HG03045 (cell line): ENCODE results near the gene EFNA5.

Source experiments
- ATAC-seq: cut with Tn5 transposase; IDR thresholded peaks from one replicate; pipeline ENCODE4 v1.9.1; 2021; ENCODE audit warnings: mild to moderate bottlenecking, moderate library complexity; ENCODE audit not compliant: unreplicated experiment

EFNA5 gene

DNA sequence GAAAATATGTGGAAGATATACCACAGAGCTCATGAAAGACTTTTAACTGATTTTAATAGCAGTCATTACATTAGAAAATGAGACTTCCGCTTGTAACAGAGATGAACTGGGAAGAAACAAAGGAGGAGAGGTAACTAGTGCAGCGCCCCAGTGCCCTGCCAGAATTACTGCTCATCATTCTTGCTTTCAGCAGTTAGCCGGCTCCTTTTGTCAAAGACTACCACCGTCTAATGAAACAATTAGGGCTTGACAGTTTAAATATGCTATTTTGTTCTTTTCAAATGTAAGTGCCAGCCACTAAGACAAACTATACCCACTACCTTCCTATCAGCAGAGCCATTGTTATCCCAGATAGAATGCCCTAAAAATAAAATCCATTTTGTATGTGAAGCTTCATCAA is 328.4 kb downstream of the EFNA5 start:
- no peak for ATAC-seq

DNA sequence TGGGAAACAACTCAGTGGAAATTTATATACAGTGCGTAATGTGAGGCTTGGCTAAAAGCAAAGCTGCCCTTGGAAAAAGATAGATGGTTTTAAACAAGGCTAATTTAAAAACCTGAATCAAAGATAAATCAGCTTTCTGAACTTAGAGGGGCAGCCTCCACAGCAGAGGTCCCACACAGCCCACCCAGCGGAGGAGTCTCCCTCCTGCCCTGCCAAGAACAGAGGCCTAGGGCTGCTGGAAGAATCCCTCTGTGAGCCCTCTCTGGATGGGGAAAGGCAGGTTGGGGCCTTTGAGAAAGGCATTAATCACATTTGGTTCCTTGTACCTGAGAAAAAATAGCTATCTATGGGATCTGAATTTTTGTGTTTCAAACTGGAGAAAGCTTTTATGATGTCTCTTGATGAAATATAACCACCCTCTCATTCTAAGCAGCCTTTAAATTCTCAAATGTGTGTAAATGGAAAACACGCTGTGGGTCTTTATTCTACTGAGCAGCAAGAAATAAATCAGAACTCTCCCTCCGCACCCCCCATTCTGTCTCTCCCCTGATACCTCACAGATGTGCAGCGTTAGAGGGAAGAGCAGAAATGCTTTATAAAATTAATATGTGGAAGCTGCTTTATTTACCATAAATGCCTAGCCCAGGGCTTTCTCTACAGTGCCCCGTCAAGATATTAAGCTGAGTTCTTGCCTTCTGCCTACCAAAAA is 329.2 kb downstream of the EFNA5 start:
- no peak for ATAC-seq

GRCh38 chr5:107340631-107341030 is 330.1 kb downstream of the EFNA5 start:
- ATAC-seq: no peak

- no peak for ATAC-seq
Measured at GRCh38 chr5:107338335-107338734, 332.4 kb downstream of the EFNA5 start.

DNA sequence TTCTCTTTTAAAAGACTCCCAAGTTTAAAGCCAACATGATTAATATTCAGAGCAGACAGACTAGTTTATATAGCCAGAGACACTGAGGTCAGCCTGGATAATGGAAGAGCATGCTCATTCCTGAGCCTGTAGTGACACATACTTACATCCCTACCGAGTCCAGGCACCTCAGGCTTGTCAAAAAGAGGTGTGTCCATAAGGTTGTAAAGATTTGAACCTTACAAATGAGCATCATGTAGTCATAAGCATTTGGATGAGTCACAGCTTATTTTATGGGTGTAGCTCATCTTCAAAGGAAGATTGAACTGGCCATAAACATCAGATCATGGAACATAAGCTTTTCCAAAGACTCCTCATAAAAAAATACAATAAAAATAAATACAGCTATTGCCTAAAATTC is 333.5 kb downstream of the EFNA5 start:
- ATAC-seq: no peak

DNA sequence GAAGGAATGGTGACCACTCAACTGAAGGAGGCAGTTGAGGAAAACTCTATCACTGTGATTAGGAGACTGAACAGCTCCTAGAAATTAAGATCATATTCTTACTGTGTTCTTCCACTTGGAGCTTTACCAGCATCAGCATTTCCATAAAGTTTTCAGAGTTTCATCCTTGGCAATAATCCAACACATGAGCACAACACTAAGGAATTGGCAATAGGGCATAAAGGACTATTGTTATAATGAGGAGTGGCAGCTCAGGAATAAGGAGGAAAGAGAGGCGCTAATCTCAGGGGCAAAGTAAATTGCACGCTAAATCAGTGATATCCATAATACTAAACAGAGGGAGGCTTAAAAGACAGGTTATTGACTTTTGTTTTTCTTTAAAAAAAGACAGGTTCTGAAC is 338.9 kb downstream of the EFNA5 start:
- ATAC-seq: no peak

DNA sequence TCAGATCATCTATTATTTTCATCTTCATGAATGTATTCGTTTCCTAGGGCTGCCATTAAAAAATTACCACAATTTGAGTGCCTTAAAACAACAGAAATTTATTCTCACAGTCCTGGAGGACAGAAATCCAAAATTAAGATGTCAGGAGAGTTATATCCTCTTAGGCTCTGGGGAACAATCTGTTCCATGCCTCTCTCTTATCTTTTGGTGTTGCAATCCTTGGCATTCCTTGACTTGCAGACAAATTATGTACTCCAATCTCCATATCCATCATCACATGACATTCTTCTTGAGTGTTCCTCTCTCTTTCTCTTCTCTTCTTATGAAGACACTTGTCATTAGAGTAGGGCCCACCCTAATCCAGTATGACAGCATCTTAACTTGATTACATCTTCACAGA is 339.4 kb downstream of the EFNA5 start:
- no peak for ATAC-seq

DNA sequence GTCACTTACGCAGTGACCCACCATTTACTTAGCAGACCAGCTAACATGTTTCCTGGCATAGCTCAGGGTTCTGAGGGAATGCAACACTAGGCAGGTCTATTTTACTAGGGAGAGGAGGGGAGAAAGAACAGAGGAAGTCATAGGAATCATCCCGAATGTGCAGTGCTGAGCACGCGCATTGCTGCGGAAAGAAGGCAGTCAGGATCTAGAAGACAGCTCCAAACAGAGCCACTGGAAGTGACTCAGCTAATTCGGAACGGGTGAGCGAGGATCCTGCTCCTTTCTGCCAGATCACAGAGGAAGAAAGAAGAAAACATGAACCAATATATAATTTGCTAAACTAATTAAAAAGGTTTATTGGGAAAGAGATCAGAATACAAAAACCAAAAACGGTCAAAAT is 339.8 kb downstream of the EFNA5 start:
- ATAC-seq: no peak

- ATAC-seq: no peak
Measured at GRCh38 chr5:107329850-107330249, 340.9 kb downstream of the EFNA5 start.
